GM15510 (cell line): Measurements from ENCODE around the gene THOC1.

Experiments used
- POLR2A ChIP-seq: IDR thresholded peaks from 3 replicates; pipeline ENCODE4 v1.6.1; 2011; ENCODE audit warnings: borderline replicate concordance; ENCODE audit not compliant: insufficient read length; ENCODE audit errors: extremely low read depth

Gene THOC1

GRCh38 chr18:293536-293935 lies 25.7 kb upstream of the THOC1 start:
- TF ChIP-seq POLR2A: no peak

GRCh38 chr18:292271-292670 lies 24.4 kb upstream of the THOC1 start:
- no peak for TF ChIP-seq POLR2A

GRCh38 chr18:289026-289425 lies 21.2 kb upstream of the THOC1 start:
- no peak for TF ChIP-seq POLR2A

- no peak for TF ChIP-seq POLR2A
Observed at GRCh38 chr18:286515-287310, 18.9 kb upstream of the THOC1 start.

GRCh38 chr18:285817-286216 lies 18.0 kb upstream of the THOC1 start:
- TF ChIP-seq POLR2A: no peak

GRCh38 chr18:275486-275885 lies 7.6 kb upstream of the THOC1 start:
- no peak for TF ChIP-seq POLR2A

GRCh38 chr18:274313-274712 lies 6.5 kb upstream of the THOC1 start:
- TF ChIP-seq POLR2A: no peak

GRCh38 chr18:273525-273924 lies 5.7 kb upstream of the THOC1 start:
- no peak for TF ChIP-seq POLR2A

- no peak for TF ChIP-seq POLR2A
Observed at GRCh38 chr18:272650-273049, 4.8 kb upstream of the THOC1 start.

GRCh38 chr18:269480-270095 lies 1.7 kb upstream of the THOC1 start:
- no peak for TF ChIP-seq POLR2A

GRCh38 chr18:267380-267687 lies 513 bp downstream of the THOC1 start:
- no peak for TF ChIP-seq POLR2A

GRCh38 chr18:261398-262073 lies 6.3 kb downstream of the THOC1 start:
- no peak for TF ChIP-seq POLR2A

GRCh38 chr18:260547-260946 lies 7.3 kb downstream of the THOC1 start:
- no peak for TF ChIP-seq POLR2A

- TF ChIP-seq POLR2A: no peak
Observed at GRCh38 chr18:255171-255570, 12.7 kb downstream of the THOC1 start.

GRCh38 chr18:253121-253520 lies 14.7 kb downstream of the THOC1 start:
- TF ChIP-seq POLR2A: no peak

GRCh38 chr18:251572-251971 lies 16.3 kb downstream of the THOC1 start:
- no peak for TF ChIP-seq POLR2A
